ENCODE results near the gene KLHL26.

Gene KLHL26

DNA sequence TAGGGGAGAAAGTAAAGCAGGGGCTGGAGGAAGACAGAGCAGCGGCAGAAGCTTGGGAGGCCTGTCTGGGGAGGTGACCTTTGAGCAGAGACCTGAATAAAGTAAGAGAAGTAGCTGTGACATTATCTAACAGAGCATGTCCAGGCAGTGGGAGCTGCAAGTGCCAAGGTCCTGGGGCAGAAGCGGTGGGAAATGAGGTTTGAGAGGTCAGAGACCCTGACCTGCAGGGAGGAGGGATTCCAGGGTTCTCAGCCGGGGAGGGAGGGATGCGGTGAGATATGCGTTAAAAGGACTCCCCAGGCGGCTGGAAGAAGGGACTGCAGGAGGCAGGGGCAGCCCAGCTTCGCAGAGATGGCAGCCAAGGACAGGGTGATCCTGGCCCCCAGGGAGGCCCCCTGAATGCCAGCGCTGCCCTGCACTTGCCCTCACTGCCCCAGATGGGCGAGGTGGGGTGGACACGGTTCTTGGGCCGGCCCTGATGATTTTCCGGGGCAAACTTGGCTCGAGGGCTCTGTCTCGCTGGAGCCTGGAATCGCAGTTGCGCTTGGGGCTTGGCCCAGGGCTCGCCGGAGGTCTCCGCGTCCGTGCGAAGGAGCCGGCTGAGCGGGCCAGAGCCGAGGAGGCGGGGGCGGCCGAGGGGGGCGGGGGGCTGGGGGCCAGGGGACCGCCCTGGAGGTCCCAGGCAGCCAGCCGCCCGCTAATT lies 33.4 kb upstream of the KLHL26 start:
- no peak for DNase-seq

- DNase-seq, result no peak
Observed at GRCh38 chr19:18603958-18604819, 32.6 kb upstream of the KLHL26 start.

DNA sequence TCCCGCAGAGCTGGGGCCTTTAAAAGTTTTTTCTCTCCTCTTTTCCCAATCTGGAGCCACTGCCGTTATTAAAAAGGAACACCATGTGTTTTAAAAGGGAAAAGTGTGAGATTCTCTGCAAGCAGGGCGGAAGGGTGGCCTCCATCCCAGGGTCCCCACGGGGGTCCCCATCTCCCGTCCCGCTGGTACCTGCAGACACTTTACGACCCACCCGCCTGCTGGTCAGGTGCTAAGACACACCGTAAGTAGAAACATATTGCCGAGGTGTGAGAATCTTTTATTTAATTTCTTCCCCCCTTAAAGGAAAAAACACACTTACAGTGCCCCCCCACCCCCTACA lies 32.0 kb upstream of the KLHL26 start:
- DNase-seq, result no peak

DNA sequence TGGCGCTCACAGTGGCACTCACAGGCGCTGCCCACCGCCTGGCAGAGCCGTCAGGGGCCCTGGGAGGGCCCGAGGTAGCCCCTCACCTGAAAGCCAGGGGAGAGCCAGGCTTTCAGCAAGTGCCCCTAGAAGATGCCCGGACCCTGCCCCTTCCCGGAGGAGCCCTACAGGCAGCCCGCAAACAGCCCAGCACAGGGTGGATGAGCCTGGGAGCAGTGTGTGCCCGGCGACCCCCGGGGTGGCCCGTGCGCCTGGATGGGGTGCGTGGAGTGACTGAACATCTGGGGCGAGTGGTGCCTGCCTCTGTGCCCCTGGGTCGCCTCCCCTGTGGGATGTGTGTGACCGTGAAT lies 31.7 kb upstream of the KLHL26 start:
- no peak for DNase-seq

DNA sequence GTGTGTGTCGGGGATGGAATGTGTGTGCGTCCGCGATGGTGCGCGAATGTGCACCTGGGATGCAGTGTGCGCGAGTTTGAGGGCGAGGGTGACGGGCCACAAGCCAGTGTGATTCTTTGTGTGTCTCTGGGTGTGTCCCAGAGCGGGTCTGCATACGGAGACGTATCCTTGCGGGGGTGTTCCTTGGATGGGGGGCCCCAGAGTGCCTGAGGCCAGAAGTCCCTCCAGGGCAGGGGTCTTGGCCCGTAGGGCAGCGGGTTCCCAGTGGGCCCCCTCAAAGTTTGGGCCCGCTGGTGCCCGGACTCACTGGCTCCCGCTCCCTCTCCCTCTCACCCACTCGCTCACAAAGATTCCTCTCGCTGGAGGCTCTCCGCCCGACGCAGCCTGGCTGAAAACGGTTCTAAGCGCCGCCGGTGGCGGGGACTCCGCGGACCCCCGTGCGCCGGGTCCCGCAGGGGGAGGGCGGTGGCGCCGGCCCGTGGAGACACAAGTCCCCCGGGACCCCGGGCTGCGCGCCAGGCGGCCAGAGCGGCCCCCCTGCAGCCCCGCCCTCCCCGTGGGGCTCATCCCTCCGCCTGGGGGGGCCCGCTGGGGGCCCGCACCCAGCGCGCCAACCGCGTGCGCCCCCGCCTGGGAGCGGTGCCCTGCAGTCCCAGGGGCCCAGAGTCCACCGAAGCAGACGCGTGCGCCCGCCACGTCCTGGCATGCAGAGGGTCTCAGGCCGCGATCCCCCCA lies 31.1 kb upstream of the KLHL26 start:
- no peak for DNase-seq

GRCh38 chr19:18606281-18607225 lies 30.3 kb upstream of the KLHL26 start, which contains the start of gene CRLF1:
CRLF1 (minus strand) TSS chr19:18606799; CDS start chr19:18606656, 143 bp downstream.
- no peak for DNase-seq

DNA sequence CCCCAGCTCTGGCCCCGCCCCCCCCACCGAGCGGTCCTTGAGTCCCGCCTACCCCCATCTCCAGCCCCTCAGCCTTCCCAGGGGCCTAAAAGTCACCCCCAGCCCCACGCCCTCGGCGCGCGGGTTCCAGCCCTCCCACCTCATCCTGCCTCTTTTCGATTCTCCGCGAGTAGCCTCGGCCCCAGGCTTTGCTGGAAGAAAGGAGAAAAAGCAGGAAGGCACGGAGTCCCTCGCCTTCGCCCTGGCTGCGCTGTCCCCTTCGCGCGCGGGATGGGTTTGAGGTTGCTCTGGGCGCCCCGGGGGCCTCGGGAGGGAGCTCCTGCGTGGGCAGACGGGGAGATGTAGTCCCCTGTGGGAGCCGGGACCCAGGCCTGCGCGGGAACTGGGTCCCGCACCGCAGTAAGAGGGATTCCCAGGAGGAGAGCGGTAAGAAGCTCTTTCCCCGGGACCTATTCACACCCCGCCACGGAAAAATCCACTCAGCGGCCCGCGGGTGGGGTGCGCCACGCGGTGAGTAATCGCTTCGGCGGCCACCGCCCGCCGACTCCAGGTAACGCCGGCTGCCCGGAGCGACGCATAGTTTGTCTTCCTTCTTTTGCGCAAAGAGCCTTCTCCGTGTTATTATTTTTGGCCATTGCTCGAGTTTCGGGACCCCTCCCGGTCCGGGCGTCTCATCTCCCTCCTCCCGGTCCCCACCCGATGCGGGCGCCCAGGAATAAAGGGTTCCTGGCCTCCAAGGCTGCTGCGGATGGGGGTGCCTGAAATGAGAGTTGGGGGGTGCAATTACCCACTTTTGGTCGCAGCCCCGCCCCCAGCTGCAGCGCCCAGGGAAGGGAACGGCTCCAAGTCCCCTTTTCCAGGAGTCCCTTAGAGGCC lies 29.4 kb upstream of the KLHL26 start:
- no peak for DNase-seq

DNA sequence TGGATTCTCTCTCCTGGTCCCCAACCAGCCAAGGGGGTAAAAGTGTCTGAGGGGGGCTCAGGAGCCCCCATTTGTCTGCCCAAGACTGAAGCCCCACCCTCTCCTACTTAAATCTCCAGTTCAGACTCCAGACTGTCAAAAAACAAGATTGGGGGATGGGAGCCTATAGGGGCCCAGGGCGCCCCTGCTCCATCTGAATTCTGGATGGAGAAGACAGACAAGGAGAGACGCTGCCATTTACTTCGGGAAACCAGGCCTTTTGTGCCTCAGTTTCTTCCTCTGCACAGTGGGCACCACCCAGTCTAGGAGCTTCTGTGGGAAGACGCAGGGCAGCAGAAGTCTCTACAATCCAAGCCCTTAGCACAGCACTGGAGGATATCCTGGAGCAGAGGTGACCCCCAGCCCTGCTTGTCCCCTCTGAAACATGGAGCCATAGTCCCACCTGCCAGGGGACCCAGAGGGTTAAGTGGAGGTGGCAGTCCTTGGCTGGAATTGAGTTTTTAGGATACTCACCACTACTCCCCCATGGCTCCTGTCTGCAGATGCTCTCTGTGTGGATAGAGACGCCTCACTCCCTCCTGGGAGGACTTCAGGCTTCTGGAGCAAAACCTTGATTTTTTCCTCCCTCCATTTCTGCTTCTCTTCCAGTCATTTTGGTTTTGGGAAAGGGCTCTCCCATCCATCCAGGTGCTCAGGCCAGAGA lies 28.6 kb upstream of the KLHL26 start:
- DNase-seq, result no peak

DNA sequence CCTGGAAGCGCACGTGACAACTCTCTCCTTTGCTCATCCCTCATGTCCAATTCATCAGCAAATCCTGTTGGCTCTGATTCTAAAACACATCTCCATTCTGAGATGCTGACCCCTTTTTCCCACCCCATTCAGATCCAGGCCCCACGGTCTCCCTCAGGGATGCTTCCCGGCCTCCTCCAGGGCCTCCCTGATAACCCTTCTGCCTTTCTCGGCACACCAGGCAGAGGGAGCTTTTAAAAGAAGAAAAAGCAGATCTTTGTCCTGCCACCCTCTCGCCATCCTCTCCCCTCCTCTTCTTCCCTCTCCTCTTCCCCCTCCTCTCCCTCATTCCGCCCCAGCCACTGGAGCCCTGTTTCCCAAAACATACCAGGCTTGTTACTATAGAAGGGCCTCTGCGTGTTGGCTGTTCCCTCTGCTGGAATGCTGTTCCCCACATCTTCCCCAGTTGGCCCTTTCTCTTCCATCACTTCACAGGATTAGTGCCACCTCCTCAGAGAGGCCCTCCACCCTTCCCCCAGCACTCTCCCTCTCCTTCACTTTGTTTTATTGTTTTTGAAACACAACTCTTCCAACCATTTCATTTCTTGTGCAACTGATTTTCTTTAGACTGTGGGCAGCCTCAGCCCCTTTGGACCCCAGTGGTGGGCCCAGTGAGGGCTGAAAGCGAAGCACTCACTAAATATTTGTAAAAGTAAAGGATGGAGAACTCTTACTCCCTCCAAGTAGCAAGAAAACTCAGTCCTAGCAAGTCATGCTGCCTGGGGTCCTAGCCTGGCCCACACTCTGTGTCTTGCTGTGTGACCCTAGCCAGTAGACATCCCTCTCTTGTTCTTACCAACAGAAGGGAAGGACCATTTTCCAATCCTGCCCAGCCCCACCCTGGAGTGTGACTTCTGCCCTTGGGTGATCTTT lies 27.8 kb upstream of the KLHL26 start:
- no peak for DNase-seq

DNA sequence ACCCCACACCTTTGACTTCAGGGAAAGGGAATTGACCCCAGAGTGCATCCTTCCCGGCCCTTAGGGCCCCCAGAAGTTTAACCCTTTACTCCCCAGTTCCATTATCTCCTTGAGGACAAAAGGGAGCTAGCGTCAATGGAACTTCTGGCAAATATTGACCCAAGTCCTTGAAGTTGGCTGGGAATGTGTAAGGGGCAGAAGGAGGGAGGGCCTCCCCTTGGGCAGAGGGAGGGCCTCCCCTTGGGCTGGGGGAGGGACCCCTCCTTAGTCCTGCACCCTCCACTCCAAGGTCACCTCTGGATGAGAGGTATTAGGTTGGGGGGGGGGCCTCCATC lies 27.1 kb upstream of the KLHL26 start:
- DNase-seq, result no peak

DNA sequence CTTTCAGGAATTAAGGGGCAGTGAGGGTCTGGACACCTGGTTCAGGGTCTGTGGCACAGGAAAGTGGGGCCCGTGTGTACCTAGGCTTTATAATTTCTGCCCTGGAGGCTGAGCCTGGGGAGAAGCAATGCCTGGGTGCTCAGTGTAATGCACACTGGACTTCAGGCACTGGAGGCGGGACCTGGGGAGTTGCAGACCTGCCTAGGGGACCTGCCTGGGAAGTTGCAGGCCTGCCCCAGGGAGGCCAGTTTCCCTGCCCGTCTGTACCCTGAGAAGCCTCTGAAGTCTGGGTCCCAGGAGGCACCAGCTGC lies 26.6 kb upstream of the KLHL26 start:
- DNase-seq, result no peak

- no peak for DNase-seq
Observed at GRCh38 chr19:18610556-18611326, 26.1 kb upstream of the KLHL26 start.

DNA sequence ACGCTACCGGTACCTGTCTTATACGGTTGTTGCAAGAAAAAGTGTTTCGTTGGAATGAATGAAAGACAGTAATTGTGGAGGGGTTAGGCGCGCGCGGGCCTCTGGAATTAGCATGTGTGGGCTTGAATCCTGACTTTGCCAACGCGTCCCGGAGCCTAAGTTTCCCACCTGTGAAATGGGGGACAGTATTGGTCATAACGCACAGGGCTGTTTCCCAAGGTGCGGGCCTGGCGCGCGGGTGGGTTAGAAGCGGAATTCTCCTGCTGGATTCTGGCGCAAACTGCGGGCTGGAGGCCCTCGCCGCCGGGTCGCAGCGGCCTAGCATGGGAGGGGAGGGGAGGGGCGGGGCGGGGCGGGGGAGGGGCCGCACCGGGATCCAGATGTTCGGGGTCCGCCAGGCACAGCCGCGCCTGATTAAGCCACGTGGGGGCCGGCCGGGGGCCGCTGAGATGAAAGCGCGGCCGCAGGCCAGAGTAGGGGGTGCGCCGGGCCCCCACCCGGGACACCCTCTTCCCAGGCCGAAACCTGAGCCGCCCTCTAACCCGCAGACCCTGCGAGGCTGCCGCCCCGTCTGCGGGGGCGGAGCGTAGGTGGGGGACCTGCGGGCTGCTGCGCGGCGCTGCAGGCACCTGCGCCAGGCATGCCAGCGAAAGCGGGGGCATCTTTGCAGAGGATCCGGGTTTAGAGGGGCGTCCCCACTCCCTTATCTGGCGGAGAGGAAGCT lies 25.3 kb upstream of the KLHL26 start:
- no peak for DNase-seq

DNA sequence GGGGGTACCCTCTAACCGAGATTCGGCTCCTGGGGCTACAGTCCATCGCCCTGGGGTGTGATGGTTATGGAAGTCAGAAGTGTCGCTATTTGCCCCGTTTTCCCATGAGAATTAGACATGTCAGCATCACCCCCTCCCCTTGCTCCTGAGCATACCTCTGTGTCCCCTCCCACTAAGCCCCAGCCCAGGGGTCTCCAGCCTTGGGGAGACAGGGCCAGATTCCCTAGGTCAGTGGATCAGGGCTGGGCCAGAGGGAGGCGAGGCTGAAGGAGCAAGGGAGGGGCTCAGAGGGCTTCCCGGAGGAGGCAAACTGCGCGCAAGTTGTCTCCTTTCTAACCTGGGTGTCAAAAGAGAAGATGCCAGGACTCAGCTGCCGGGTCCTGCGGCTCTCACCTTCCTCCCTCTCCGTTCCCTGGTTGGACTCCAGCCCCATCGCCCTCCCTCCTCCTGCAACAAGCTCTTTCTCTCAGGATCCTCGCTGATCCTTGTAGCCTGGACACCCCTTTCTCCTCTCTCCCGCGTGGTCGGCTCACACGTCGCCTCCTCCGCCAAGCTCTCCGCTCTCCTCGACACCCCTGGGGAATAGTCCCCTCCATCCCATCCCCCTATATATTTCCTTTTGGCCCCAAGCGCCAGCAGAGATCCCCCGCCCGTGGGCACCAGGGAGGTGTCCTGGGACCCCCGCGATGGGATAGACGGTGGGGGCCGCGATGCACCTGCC lies 24.6 kb upstream of the KLHL26 start:
- no peak for DNase-seq

GRCh38 chr19:18612772-18613588 lies 23.8 kb upstream of the KLHL26 start, which contains the start of gene TMEM59L:
TMEM59L (plus strand) TSS chr19:18612870; CDS start chr19:18612959, 89 bp downstream.
- DNase-seq, result no peak

GRCh38 chr19:18613589-18614234 lies 23.1 kb upstream of the KLHL26 start:
- no peak for DNase-seq
